ENCODE data around the gene RNF213. TPM values are rescaled to one million over a fixed set of nuclear protein-coding genes. Genes with fewer than 3 reads are reported as not detected.
A peak's percentile ranks its signal among the peaks of the same experiment; 100 is the strongest.

RNF213 gene
- total RNA-seq, 2 donors from 2014 or later: 98.8 to 136 TPM

DNA sequence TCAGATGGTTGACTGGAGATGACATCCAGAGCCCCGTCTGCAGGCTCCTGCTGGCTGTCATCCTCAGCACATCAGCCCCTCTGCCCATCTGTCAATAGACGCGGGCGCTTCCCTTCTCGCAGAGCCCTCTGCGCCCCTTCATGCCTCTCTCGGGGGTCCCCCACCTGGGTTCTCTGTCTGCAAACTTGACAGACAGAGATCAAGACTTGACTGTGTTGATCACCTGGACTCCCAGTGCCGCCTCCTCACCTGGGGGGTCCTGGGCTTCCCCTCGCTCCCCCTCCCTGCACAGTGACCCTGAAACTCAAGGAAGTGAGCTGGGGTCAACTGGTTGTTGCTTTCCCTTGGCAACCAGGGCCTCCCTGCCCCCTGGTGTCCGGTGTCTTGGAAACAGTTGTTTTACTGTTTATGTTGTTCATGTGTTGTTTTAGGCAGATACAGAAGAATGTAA lies 31.9 kb downstream of the RNF213 start:
- no peaks in the 10 kb centered on the region for H3K4me1 ChIP-seq (ENCODE audit: control insufficient read depth, insufficient read depth, low read length)
- no peaks in the 10 kb centered on the region for H3K27me3 ChIP-seq (ENCODE audit: control insufficient read depth, insufficient read depth, low read length, poor library complexity, severe bottlenecking)
- Mint-ChIP-seq H3K27ac (peak overlapping the region; percentile 66), H3K4me1 (no peaks in the 10 kb centered on the region), H3K27me3 (ENCODE audit: insufficient read depth) (no peaks in the 10 kb centered on the region), H3K4me3 (no peak overlapping the region), H3K36me3 (ENCODE audit: low read depth) (peaks cover 75% of the 10 kb centered on the region), H3K9me3 (no peaks in the 10 kb centered on the region)
- H3K36me3 ChIP-seq (ENCODE audit: control insufficient read depth, insufficient read depth, low read length): peaks cover 46% of the 10 kb centered on the region
- no peak for DNase-seq
- peak overlapping the region; percentile 44 for H3K27ac ChIP-seq (ENCODE audit: low read depth, low read length)
- WGBS, 2 experiments (ENCODE audit: insufficient coverage in 1 of 2, insufficient read length in 1 of 2): 85 to 95% methylated on average over 9 to 10 of the region's 10 CpGs
- H3K9me3 ChIP-seq (ENCODE audit: control insufficient read depth, low read length): no peaks in the 10 kb centered on the region
- H3K9ac ChIP-seq (ENCODE audit: extremely low read depth, low read length, poor library complexity, severe bottlenecking): no peak overlapping the region
- H3K4me3 ChIP-seq (ENCODE audit: low read length): no peak overlapping the region
- TF ChIP-seq, protein P1, sequence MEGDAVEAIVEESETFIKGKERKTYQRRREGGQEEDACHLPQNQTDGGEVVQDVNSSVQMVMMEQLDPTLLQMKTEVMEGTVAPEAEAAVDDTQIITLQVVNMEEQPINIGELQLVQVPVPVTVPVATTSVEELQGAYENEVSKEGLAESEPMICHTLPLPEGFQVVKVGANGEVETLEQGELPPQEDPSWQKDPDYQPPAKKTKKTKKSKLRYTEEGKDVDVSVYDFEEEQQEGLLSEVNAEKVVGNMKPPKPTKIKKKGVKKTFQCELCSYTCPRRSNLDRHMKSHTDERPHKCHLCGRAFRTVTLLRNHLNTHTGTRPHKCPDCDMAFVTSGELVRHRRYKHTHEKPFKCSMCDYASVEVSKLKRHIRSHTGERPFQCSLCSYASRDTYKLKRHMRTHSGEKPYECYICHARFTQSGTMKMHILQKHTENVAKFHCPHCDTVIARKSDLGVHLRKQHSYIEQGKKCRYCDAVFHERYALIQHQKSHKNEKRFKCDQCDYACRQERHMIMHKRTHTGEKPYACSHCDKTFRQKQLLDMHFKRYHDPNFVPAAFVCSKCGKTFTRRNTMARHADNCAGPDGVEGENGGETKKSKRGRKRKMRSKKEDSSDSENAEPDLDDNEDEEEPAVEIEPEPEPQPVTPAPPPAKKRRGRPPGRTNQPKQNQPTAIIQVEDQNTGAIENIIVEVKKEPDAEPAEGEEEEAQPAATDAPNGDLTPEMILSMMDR (conservative IDR thresholded peaks at IDR 0.05): peak; percentile 51

DNA sequence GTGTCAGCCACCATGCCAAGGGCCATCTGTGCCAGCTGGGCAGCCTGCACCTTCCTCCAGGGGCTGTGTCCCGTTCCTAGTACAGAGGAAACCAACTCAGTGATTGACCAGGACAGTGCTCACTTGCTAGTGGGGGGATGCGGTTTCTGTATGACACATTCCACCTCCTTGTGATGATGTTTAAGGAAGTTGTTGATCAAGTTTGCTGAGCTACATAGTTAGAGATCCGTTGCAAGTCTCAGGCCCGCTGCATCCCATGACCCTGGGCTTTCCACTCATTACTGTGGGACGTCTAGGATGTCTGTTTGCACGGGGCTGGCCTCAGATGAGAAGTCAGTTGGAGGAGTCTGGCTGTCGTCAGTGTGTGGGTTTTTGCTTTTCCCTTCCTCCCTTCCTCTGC lies 33.6 kb downstream of the RNF213 start:
- H3K27ac Mint-ChIP-seq: no peak overlapping the region
- TF ChIP-seq, protein P1 (conservative IDR thresholded peaks at IDR 0.05): no peak
- no peak overlapping the region for H3K4me3 Mint-ChIP-seq
- WGBS, 2 experiments (ENCODE audit: insufficient coverage in 1 of 2, insufficient read length in 1 of 2): 94 to 98% methylated on average over 4 to 6 of the region's 7 CpGs
- H3K4me3 ChIP-seq (ENCODE audit: low read length): no peak overlapping the region
- H3K9me3 Mint-ChIP-seq: no peaks in the 10 kb centered on the region
- H3K27me3 ChIP-seq (ENCODE audit: control insufficient read depth, insufficient read depth, low read length, poor library complexity, severe bottlenecking): no peaks in the 10 kb centered on the region
- no peaks in the 10 kb centered on the region for H3K27me3 Mint-ChIP-seq (ENCODE audit: insufficient read depth)
- H3K36me3 Mint-ChIP-seq (ENCODE audit: low read depth): peaks cover 81% of the 10 kb centered on the region
- no peak for DNase-seq
- peaks cover 4% of the 10 kb centered on the region for H3K9me3 ChIP-seq (ENCODE audit: control insufficient read depth, low read length)
- H3K4me1 ChIP-seq (ENCODE audit: control insufficient read depth, insufficient read depth, low read length): no peaks in the 10 kb centered on the region
- H3K9ac ChIP-seq (ENCODE audit: extremely low read depth, low read length, poor library complexity, severe bottlenecking): no peak overlapping the region
- peaks cover 62% of the 10 kb centered on the region for H3K36me3 ChIP-seq (ENCODE audit: control insufficient read depth, insufficient read depth, low read length)
- no peaks in the 10 kb centered on the region for H3K4me1 Mint-ChIP-seq
- H3K27ac ChIP-seq (ENCODE audit: low read depth, low read length): no peak overlapping the region

DNA sequence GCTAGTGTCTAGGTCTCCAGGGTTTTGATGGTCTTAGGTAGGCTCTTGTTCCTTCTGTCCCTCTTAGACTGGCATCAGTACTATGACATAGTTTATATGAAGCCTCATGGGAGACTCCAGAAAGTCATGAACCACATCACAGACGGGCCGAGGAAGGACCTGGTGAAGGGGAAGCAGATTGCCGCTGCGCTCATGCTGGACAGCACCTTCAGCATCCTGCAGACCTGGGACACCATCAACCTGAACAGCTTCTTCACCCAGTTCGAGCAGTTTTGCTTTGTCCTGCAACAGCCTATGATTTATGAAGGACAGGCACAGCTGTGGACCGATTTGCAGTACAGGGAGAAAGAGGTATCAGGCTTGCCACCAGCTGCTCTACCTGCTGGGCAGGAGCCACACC lies 34.0 kb downstream of the RNF213 start:
- no peak for DNase-seq
- Mint-ChIP-seq H3K36me3 (ENCODE audit: low read depth) (peaks cover 81% of the 10 kb centered on the region), H3K27ac (no peak overlapping the region), H3K27me3 (ENCODE audit: insufficient read depth) (no peaks in the 10 kb centered on the region), H3K4me3 (no peak overlapping the region), H3K4me1 (no peaks in the 10 kb centered on the region), H3K9me3 (peaks cover 2% of the 10 kb centered on the region)
- Histone ChIP-seq H3K27me3 (ENCODE audit: control insufficient read depth, insufficient read depth, low read length, poor library complexity, severe bottlenecking) (no peaks in the 10 kb centered on the region), H3K27ac (ENCODE audit: low read depth, low read length) (no peak overlapping the region), H3K4me1 (ENCODE audit: control insufficient read depth, insufficient read depth, low read length) (no peaks in the 10 kb centered on the region), H3K36me3 (ENCODE audit: control insufficient read depth, insufficient read depth, low read length) (peaks cover 66% of the 10 kb centered on the region), H3K9me3 (ENCODE audit: control insufficient read depth, low read length) (peaks cover 7% of the 10 kb centered on the region), H3K9ac (ENCODE audit: extremely low read depth, low read length, poor library complexity, severe bottlenecking) (no peak overlapping the region), H3K4me3 (ENCODE audit: low read length) (no peak overlapping the region)
- TF ChIP-seq, protein P1 (conservative IDR thresholded peaks at IDR 0.05): no peak
- WGBS, 2 experiments (ENCODE audit: insufficient coverage in 1 of 2, insufficient read length in 1 of 2): 95 to 96% methylated on average over 5 to 6 of the region's 6 CpGs
